Ramos (cell line): ENCODE results near the gene PELI2.
"Not testable (repeated sequence)": the region's sequence is repeated elsewhere in the genome, so short reads cannot be mapped to it uniquely, and the experiment has no call there.

ENCODE experiments used
- in situ Hi-C: fragments of 300-500 bp; cut with MboI; formaldehyde crosslinking; loops from one replicate; pipeline ENCODE4 v1.14.3; 2022; ENCODE audit warnings: low sequenced_read_pairs; ENCODE audit not compliant: unreplicated experiment

The PELI2 gene

DNA sequence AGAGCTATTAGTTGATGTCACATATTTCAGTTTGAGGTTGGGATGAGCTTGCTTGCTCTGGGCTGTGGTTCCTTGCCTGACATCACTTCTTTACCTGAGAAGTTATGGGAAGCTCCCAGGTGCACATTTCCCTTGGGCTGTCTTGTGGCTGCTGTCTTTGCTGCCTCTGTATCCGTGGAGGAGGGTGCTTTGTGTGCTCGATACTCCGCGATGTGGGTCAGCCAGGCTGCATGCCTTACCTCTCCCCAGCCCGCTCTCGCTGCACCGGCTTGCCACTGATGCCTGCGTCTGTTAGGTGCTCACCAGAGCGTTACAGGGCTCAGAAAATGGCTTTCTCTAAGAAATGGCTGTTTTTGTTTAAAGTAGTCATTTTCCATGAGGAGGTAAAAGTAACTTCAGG, 19.6 kb downstream of the PELI2 start:
- in situ Hi-C loops: no loop called here

DNA sequence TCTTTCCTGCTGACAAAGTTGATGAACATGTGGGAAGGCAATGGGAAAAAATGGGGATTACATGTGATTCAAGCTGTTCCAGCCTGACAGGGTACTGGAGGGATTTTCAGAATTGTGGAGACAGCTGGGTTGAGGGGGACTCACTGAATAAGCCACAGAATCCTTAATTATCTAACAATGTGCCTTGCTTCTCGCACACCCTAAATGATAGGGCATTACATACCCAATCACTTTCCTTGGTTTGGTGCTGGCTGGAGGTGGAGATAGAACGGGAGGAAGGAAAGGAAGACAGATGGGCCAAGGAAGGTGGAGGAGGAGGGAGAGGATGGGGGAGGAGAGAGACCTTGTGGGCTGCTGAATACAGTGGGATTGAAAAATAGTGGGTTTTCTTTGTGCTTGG, 20.7 kb downstream of the PELI2 start:
- in situ Hi-C loops: no loop called here

DNA sequence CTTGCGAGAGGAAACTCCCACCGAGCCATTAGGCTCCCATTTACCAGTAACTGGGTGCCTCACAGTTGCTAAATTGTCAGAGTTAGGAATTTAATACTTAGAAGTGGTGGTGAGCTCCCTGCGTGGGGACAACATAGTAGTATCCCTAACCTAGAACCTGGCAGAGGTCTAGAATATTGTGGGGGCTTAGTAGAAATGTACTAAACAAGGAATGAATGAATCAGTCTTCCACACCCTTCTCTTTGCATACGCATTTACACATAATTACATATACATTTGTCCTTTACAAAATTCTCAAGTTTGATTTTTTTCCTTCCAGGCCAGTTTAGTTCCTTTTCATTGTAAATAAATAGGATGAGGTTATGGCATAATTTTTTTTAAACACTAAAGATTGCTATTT, 24.1 kb downstream of the PELI2 start:
- in situ Hi-C loops: no loop called here

DNA sequence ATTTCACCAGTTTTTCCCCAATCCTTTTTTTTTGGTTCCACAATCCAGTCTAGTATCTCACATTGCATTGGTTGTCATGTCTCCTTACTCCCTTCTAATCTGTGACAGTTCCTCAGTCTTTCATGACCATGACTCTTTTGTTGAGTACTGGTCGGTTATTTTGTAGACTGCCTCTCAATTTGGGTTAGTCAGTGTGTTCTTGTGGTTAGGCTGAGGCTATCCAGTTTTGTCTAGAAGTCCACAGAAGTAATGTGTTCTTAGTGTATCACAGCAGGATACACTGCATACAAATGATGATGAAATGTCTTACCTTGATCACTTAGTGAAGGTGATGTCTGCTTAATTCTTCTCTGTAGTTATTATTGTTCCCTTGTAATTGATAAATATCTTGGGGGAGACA, 24.8 kb downstream of the PELI2 start:
- in situ Hi-C loops: no loop called here

DNA sequence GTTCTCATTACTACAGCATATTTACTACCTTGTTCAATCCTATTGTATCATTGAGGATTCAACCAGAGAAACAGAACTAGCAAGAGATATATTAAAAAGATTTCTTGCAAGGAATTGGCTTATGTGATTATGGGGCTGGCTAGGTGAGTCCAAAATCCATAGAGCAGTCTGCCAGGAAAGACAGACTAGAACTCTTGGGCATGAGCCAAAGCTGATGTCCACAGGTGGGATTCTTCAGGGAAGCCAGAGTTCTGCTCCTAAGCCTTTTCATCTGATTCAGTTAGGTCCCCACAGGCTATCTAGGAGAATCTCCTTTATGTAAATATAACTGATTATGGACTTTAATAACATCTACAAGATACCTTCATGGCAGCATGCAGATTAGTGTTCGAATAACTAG, 26.0 kb downstream of the PELI2 start:
- in situ Hi-C loops: no loop called here

DNA sequence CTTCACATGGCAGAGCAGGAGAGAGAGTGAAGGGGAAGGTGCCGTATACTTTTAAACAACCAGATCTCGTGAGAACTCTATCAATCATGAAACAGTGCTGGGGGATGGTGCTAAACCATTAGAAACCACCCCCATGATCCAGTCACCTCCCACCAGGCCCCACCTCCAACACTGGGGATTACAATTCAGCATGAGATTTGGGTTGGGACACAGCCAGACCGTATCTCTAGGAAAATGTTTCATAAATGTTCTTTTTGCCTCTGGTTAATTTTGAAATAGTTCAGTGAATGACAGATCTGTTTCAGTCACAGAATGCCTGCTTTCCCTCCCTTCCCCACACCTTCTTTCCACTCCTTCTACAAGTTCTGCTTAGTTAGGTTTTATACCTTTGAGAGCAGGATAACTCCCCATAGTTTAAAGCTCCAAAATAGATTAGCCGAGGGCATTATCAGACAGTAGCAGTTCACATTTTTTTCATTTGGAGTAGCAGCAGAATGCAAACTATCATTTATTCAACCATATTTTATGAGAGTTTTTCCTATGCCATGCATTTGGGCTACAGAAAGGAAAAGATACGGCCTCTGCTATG, 27.1 kb downstream of the PELI2 start:
- in situ Hi-C loops: no loop called here

DNA sequence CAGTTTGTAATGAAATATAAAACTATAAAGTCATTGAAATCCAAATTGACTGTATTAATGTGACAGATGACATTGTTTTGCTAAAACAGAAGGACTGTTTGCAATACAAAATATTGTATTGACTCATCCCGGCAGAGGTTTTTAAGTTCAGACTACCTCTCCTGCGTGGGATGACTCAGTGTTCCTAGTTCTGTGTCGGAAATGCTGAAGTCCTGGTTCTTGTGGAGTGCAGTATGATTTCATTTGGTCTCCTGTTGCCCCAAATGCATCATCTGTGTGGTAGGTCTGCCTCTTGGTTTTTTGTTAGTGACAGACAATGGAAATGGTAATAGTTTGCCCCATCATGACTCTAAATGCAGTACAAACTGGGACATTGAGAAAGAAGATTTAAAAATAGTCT, 27.8 kb downstream of the PELI2 start:
- in situ Hi-C loops: no loop called here

DNA sequence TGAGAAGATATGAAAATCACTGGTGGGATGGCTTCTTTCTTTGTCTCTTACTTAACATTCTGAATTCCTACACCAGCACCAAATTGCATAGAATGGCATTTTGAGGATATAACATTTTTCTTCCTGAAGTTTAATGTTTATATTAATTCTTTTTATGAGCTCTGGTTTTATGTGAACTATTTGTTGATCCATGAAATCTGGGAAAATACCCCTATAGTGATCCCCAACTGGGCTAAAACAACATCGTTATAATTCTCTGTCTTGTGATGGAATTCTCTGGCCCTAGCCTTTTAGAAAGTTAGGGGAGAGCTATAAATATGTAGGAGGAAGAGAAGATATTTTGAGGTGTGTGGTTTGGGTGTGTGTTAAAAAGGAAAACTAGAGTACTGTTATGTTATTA, 29.2 kb downstream of the PELI2 start:
- in situ Hi-C loops: no loop called here

DNA sequence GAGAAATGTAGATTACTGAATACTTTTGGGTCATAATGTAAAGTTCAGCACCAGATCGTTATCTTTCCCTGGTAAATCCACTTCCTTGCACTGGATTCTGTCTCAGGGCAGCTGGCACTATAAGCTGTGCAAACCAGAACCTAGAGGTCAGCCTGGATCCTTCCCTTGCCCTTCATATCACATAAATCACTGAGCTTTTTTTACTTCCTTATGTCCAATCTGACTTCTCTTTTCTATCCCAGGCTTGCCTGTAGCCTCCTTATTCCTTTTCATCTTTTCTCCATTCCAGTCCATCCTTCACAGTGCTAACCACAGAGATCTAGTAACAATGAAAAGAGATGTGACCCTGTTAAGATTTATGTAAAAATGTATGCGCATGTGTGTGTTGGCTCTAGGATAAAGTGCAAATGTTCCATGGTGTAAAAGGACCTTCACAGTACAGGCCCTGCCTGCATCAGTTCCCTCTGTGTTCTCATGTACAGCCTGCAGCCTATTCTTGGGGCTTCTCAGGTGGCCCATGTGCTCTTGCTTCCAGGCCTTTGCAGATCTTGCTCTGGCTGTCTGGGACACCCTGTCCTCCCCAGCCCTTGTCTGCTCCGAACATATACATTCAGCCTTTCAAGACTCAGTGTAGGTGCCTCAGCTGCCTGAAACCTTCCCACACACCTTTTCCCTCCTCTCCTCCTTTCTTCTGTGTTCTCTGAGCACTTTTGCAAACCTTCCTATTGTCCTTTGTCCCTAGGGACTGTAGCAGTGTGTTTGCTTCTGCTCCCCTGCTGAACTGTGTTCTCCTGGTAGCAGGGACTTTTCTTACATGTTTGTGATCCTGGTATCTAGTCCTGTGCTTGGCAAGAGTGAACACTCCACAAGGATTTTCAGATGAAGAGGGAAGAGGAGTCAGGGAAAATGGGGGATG, 30.0 kb downstream of the PELI2 start:
- in situ Hi-C loops: no loop called here

DNA sequence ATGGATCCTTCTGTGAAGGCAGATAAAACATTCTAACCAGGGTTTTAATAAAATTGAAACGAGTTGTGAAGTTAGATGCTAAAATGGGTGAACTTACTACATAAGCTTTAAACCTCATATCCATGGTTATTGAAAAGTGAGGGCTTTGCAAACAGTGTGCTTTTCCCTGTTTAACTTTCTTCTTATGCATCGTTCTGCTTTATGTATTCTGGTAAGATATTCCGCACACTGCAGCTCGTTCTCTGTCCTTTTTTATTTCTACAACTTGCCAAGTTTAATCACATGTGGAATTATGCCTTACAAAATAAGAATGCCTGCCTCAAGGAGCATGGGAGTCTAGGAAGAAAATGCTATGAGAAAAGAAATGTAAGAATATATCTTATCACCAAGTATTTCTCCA, 30.9 kb downstream of the PELI2 start:
- in situ Hi-C loops: no loop called here

DNA sequence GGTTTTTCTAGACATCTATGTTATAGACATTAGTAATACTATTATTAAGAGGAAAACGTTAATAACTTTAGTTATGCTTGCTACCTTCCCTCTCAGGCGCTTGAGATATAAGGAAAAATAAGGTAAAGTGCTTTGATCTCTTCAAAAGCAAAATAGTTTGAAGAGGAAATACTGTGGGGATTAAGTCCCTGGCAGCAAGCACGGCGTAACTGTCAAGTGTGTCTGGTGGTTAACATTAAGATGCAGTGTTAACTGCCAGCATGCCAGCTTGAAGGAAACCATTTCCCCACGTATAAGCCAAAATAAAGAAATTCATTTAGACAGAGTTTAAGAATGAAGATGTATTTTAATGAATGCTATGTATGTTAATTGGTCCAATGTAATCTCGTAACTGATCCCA, 31.8 kb downstream of the PELI2 start:
- in situ Hi-C loops: no loop called here

DNA sequence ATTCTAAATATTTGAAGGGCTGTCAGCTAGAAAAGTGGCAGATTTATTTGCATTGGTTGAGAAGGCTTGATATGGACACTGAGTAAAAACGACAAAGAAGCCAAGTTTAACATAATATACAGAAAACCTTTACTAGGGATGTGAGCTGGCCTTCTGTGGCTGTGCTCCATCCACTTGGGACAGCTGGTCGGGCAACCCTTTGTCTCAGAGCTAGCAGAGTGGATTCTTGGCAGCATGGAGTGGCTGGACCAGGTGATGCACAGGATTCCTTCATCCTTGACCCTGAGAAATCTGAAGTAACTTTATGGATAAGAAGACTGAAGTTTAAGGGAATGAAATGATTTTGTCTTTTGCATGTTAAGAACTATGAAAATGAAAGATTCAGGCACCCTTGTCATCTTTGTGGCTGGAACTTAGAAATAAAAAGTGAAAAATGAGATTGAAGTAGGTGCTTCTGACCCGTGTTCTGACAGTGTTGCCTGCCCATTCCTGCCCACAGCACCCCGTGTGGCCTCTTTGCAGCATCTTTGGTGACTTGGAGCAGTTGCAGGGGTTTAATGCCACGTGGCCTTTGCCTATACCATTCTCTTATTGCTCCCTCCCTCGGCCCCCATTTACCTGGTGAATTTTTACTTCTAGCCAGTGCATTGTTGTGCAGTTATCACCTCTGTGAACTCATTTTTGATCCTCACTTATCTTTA, 32.6 kb downstream of the PELI2 start:
- in situ Hi-C loops: no loop called here

DNA sequence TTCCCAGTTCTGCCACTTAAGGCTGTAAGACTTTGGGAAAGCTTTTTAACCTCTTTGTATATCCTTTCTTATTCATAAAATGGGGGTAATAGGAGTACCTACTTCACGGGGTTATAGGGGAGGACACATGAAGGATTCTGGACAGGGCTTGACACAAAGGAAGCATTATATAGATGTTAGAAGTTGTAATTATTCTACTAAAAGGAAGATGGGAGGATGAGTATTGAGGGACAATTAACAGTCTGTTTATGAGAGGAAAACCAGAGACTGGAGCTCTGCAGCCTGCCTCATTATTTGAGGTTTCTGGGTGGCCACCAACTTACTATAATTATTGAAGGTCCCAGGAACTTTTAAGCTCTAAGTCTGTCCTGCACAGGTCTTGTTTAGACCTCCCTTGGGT, 34.0 kb downstream of the PELI2 start:
- in situ Hi-C loops: no loop called here

DNA sequence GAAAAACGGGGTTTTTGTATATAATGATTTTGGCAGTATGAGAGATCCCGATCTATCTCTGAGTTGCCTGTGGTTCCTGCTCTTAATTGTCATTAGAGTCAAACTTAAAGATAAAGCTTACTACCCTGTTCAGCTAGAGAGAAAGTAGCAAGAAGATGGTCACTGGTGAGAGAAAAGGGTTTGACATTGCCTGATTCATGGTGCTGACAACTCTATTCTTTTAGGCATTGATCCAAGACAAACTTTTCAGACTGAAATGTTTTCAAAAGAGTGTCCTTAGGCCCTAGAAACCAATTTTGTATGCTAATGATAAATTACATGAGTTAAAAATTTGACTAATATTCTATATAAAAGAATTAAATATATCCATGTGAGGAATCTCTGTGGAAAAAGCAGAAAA, 35.1 kb downstream of the PELI2 start:
- in situ Hi-C loops: no loop called here

DNA sequence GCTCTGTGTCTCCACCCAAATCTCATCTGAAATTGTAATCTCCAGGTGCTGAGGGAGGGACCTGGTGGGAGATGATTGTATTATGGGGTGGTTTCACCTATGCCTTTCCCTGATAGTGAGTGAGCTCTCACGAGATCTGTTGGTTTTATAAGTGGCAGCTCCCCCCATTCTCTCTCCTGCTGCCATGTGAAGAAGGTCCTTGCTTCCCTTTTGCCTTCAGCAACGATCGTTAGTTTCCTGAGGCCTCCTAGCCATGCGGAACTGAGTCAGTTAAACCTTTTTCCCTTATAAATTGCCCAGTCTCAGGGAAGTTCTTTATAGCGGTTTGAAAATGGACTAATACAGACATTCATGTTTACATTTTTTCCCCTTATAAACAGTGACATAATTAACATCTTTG, 36.1 kb downstream of the PELI2 start:
- in situ Hi-C loops: no loop called here

DNA sequence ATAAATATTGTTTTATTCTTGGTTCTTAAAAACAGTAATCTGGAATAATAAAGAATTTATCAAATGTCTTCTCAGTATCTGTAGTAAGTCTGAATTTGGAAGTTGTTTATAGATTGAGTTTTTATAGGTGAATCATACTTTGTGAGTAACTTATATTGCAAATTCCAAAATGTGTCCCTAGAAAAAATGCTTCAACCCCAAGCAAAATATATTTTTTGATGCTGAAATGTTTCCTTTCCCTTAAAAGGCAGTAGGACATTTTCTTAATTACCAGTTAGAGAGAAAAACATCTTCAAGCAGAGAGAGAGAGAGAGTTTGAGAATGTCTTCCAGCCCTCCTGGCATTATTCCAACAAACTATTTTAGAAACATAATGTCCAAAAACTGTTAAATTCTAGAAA, 37.9 kb downstream of the PELI2 start:
- in situ Hi-C loops: no loop called here

DNA sequence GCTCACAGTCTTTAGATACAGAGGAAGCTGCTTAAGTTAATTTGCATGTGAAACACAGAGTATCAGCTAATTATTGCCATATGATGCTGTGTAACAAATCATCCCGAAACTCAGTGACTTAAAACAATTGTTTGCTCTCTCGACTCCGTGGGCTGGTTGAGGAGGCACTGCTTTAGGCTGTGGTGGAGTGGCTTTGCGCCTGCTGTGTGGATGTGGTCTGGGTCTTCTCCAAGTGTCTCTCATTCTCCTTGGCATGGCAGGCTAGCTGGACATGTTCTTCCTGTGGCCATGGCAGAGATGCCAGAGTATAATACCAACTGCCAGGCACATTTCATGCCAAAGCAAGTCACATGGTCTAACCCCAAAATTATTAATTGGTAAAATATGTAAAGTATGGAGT, 40.9 kb downstream of the PELI2 start:
- in situ Hi-C loops: no loop called here

DNA sequence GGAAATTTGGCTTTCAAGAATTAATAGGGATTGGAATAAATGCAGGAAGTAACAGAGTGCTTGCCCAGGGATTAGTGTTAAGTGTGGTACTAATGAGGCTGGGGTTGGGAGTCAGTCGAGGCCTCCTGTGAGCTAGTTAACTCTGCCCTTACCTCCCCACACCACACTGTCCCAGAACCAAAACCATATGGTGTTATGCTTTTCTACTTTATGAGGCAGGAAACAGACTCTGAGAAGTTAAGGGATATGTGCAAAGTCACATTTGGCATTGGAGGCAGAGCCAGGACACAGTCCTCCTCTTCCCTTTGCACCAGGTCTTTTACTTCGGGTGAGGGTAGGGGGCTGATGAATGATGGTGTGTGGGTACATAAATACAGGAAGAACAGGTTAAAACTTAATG, 41.9 kb downstream of the PELI2 start:
- in situ Hi-C loops: no loop called here

DNA sequence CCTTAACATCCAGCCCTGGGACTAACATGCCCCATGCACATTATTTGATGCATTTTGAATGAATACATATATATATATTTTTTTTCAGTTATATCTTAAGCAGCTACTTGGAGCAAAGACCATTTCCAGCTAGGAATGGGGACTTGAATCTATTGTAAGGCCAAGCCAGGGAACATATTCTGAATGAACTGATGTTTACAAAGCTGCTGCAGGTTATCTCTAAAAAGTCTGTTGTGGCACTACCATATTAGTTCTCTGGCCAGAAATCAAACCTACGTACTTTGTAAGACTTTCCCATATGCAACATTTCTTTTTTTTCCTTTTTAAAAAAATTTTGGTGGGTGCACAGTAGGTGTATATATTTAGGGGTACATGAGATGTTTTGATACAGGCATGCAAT, 43.4 kb downstream of the PELI2 start:
- in situ Hi-C loops: no loop called here

DNA sequence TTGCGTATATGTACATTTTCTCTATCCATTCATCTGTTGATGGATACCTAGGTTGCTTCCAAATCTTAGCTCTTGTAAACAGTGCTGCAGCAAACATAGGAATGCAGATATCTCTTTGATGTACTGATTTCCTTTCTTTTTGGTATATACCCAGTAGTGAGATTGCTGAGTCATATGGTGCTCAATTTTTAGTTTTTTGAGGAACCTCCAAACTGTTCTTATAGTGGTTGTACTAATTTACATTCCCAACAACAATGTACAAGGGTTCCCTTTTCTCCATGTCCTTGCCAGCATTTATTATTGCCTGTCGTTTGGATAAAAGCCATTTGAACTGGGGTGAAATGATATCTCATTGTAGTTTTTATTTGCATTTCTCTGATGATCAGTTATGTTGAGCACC, 44.3 kb downstream of the PELI2 start:
- in situ Hi-C loops: no loop called here

DNA sequence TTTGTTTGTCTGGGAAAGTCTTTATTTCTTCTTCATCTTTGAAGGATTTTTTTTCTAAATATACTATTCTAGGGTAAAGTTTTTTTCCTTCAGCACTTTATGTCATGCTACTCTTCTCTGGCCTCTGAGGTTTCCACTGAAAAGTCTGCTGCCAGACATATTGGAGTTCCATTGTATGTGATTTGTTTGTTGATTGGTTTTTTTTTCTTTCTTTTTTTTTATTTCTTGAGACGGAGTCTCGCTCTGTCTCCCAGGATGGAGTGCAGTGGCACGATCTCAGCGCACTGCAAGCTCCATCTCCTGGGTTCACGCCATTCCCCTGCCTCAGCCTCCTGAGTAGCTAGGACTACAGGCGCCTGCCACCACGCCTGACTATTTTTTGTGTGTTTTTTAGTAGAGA, 48.4 kb downstream of the PELI2 start:
- in situ Hi-C loops: not testable (repeated sequence)
